Gastroesophageal sphincter (tissue), 4 donors: ENCODE measurements around the gene SLC9C1. TPM values are rescaled to one million over a fixed set of nuclear protein-coding genes. Genes with fewer than 3 reads are reported as not detected.

Source experiments
- ATAC-seq: fragments of 150-250 bp; one replicate; pipeline ENCODE4 v1.9.1; 2016; ENCODE audit warnings: mild to moderate bottlenecking, moderate library complexity
- H3K27ac ChIP-seq, 4 donors: fragments of 200-600 bp; sonication (generic) in 3 of 4; 1 replicate in 3 of 4; 2 replicates in 1 of 4; pipeline ENCODE4 v1.5.1; 2016 to 2019
- H3K27me3 ChIP-seq: fragments of 200-600 bp; sonication (generic); one replicate; pipeline ENCODE4 v1.5.1; 2019
- H3K36me3 ChIP-seq, 2 donors: fragments of 200-600 bp; sonication (generic); one replicate each; pipeline ENCODE4 v1.5.1; 2019; ENCODE audit warnings: control low read depth in 1 of 2
- H3K4me1 ChIP-seq, 3 donors: fragments of 200-600 bp; sonication (generic); 1 replicate in 2 of 3; 2 replicates in 1 of 3; pipeline ENCODE4 v1.5.1; 2016 to 2019; ENCODE audit warnings: control low read depth in 2 of 3
- H3K4me3 ChIP-seq, 2 donors: fragments of 200-600 bp; sonication (generic); one replicate each; pipeline ENCODE4 v1.5.1; 2019; ENCODE audit warnings: mild to moderate bottlenecking in 1 of 2, moderate library complexity in 1 of 2
- H3K9me3 ChIP-seq, 3 donors: fragments of 200-600 bp; sonication (generic); one replicate each; pipeline ENCODE4 v1.5.1; 2017 to 2019; ENCODE audit warnings: control low read depth in 2 of 3
- EP300 ChIP-seq: sonication (generic); formaldehyde crosslinking; IDR thresholded peaks from one replicate; pipeline ENCODE4 v1.6.1; 2017; ENCODE audit warnings: antibody characterized with exemption, mild to moderate bottlenecking
- POLR2A ChIP-seq, 2 donors: fragments of 450-650 bp; IDR thresholded peaks; one replicate each; pipeline ENCODE4 v1.6.1; 2017; ENCODE audit warnings: antibody characterized with exemption in 2 of 2, mild to moderate bottlenecking in 2 of 2, moderate library complexity in 1 of 2
- POLR2AphosphoS5 ChIP-seq: sonication (generic); formaldehyde crosslinking; IDR thresholded peaks from one replicate; pipeline ENCODE4 v1.6.1; 2017; ENCODE audit warnings: antibody characterized with exemption
- WGBS, 2 donors: methylation state at CpG; one replicate each; pipeline ENCODE4 v1.1.5; 2018; ENCODE audit warnings: low coverage in 1 of 2; 5-methylcytosine and 5-hydroxymethylcytosine counted together
- total RNA-seq, 4 donors: library from RNA; depleted of rRNA; stranded (reverse); fragments of >200 nt; gene quantifications; one replicate each; pipeline ENCODE4 v1.1.0, GENCODE V29; 2016
- TF ChIP-seq, protein P1 (sequence below), 4 experiments: fragments of 200-600 bp in 2 of 4; fragments of 450-650 bp in 2 of 4; sonication (generic) in 1 of 4; IDR thresholded peaks; one replicate each; pipeline ENCODE4 v1.5.1; 2017 to 2019; ENCODE audit warnings: antibody characterized with exemption in 4 of 4, mild to moderate bottlenecking in 2 of 4, moderate library complexity in 2 of 4

SLC9C1 gene
- total RNA-seq, 4 donors from 2014 or later: 0.15 TPM; not detected in 3

DNA sequence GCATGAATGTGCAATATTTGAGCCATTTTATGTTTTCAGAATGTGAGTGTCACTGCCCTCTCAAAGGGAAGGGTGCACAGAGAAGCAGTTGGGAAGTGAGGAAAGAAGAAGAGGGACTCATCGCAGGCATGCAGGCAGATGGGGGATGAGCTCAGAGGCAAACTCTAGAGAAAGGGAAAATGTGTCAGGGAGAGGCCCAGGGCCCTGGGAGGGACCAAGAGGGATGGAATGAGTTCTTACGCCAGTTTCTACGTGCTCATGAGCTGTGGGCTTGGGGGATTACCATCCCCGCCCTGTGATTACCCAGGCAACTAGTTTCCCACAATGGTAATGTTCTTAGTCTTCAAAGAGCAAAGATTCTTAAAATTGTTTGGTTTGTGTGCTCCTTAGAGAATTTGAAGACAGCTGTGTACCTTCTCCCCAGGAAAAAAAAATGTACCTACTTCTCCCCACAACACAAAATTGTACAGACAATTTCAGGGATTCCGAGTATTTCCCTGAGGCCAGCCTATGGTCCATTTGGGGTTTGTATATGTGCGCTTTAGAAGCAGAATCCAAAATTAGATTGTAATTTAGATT is 178.8 kb downstream of the SLC9C1 start:
- WGBS, 2 donors: 85 to 86% methylated on average over 5 of the region's 6 CpGs
- no peaks in the 10 kb centered on the region for H3K36me3 ChIP-seq
- H3K9me3 ChIP-seq: no peaks in the 10 kb centered on the region
- H3K27me3 ChIP-seq: no peaks in the 10 kb centered on the region
- TF ChIP-seq POLR2AphosphoS5 (no peak), POLR2A (IDR thresholded peaks at IDR 0.05) (no peak), EP300 (no peak)
- TF ChIP-seq, protein P1, sequence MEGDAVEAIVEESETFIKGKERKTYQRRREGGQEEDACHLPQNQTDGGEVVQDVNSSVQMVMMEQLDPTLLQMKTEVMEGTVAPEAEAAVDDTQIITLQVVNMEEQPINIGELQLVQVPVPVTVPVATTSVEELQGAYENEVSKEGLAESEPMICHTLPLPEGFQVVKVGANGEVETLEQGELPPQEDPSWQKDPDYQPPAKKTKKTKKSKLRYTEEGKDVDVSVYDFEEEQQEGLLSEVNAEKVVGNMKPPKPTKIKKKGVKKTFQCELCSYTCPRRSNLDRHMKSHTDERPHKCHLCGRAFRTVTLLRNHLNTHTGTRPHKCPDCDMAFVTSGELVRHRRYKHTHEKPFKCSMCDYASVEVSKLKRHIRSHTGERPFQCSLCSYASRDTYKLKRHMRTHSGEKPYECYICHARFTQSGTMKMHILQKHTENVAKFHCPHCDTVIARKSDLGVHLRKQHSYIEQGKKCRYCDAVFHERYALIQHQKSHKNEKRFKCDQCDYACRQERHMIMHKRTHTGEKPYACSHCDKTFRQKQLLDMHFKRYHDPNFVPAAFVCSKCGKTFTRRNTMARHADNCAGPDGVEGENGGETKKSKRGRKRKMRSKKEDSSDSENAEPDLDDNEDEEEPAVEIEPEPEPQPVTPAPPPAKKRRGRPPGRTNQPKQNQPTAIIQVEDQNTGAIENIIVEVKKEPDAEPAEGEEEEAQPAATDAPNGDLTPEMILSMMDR (IDR thresholded peaks at IDR 0.05): no peak
- H3K27ac ChIP-seq: no peak overlapping the region
- ATAC-seq: no peak
- no peak overlapping the region for H3K4me3 ChIP-seq
- H3K4me1 ChIP-seq: no peaks in the 10 kb centered on the region

DNA sequence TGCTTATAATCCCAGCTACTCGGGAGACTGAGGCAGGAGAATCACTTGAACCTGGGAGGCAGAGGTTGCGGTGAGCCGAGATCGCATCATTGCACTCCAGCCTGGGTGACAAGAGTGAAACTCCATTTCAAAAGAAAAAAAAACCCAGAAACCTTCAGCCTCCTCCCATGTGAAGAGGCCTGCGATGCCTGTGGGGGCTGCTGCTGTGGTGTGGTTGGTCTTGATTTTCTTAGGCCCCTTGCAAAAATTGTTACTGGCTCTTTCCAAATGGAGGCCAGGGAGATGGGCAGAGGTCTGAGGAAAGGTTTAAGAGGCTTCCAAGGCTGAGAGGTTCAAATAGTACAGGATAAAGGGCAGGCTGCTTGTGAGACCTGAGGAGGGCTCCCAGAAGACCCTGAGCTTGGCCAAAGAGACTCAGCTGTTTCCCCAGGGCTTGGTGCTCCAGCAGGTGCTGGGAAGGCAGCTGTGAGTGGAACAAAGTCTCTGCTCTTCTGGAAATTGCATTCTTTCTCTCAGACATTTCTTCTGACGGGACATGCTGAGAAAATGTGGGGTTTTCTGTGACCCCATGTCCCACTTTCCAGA is 179.3 kb downstream of the SLC9C1 start:
- no peaks in the 10 kb centered on the region for H3K27me3 ChIP-seq
- TF ChIP-seq POLR2AphosphoS5 (no peak), POLR2A (IDR thresholded peaks at IDR 0.05) (no peak), EP300 (no peak)
- TF ChIP-seq, protein P1 (IDR thresholded peaks at IDR 0.05): no peak
- 88 to 97% methylated on average over 3 to 5 of the region's 6 CpGs for WGBS, 2 donors

DNA sequence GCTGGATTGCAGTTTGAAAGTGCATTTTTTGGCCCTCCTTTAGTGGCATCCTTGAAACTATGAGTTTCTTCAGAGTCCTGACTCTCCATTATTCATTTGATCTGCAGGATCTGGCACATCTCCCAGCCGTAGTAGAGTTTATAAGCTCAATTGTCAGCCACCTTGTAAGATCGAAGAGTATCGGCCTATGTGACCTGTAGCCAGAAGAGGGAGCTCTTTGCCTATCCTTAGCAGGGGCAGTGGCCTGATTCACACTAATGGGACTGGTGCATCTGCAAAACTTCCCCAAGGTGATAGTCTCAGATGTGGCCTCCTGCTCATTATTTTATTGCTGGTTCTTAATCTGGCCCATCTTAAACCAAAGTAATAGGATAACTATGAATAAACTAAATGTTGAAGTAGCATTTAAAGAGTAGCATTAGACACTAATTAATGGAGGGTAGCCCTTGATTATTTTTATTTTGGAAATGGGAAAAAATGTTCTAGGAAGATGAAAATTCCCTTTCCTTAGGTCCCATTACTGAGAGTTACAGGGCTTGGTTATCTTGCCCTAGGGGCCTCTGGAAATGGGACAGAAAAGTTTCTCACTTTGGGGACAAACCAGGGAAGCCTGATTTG is 182.1 kb downstream of the SLC9C1 start:
- H3K27ac ChIP-seq: no peak overlapping the region
- no peak overlapping the region for H3K4me3 ChIP-seq
- no peaks in the 10 kb centered on the region for H3K27me3 ChIP-seq
- no peak for ATAC-seq
- no peaks in the 10 kb centered on the region for H3K9me3 ChIP-seq
- TF ChIP-seq, protein P1 (IDR thresholded peaks at IDR 0.05): peak in 3 of 4 experiments; percentile 22 to 59 (median 24)
- TF ChIP-seq POLR2A (IDR thresholded peaks at IDR 0.05) (no peak), EP300 (no peak), POLR2AphosphoS5 (no peak)
- no peaks in the 10 kb centered on the region for H3K36me3 ChIP-seq
- WGBS, 2 donors: 39% methylated on average over 3 of the region's 3 CpGs; no CpG with 5 or more reads in 1 of the 2 donors
- no peaks in the 10 kb centered on the region for H3K4me1 ChIP-seq

More for the DNA sequence above, 179.3 kb downstream of the SLC9C1 start:
- no peak overlapping the region for H3K4me3 ChIP-seq
- ATAC-seq: no peak
- no peaks in the 10 kb centered on the region for H3K4me1 ChIP-seq
- no peak overlapping the region for H3K27ac ChIP-seq
- no peaks in the 10 kb centered on the region for H3K9me3 ChIP-seq
- no peaks in the 10 kb centered on the region for H3K36me3 ChIP-seq

DNA sequence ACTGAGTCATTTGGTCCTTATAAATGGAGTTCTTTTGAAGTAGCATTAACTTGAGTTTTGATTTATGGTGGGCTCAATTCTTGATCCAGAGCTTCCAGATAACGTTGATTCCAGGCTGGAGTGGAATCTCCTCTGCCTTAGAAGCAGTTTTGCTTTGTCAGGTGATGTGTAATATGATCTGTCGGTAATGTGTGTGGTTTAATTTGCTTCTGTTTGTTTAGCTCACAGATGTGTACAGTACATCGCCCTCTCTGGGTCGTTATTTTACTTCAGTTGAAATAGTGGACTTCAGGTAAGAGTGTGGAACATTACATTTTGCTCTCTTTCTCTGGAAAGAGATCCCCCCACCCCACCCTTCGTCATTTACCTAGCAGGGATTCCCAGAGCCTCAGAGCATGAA is 184.7 kb downstream of the SLC9C1 start:
- H3K27me3 ChIP-seq: no peaks in the 10 kb centered on the region
- H3K27ac ChIP-seq: no peak overlapping the region
- TF ChIP-seq, protein P1 (IDR thresholded peaks at IDR 0.05): no peak
- TF ChIP-seq POLR2A (IDR thresholded peaks at IDR 0.05) (no peak), EP300 (no peak), POLR2AphosphoS5 (no peak)
- H3K4me1 ChIP-seq: no peaks in the 10 kb centered on the region
- H3K4me3 ChIP-seq: no peak overlapping the region
- WGBS, 2 donors: 51 to 73% methylated on average over 4 of the region's 5 CpGs
- ATAC-seq: no peak
- H3K9me3 ChIP-seq: no peaks in the 10 kb centered on the region
- no peaks in the 10 kb centered on the region for H3K36me3 ChIP-seq

DNA sequence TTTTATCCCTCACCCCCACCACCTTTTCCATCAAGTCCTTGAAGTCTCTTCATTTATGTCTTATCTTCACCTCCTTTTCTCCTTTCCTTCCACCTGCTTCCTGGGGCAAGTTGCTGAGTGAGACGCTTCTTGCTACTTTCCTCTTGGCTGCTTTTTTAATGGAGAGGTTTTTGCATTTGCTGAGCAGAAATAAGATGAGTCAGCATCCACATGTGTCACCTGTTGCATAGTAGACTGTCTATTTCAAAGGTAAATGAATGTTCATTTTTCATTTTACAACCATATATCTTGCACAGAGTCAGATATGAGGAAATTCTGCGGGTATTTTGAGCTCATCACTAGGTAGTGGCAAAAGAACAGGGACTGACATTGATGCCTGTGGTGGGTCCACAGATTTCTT is 189.2 kb downstream of the SLC9C1 start:
- TF ChIP-seq, protein P1 (IDR thresholded peaks at IDR 0.05): no peak
- no peak for TF ChIP-seq POLR2A (IDR thresholded peaks at IDR 0.05)
- no peak for TF ChIP-seq POLR2AphosphoS5
- no peak for TF ChIP-seq EP300
- no peaks in the 10 kb centered on the region for H3K9me3 ChIP-seq
- no peaks in the 10 kb centered on the region for H3K27me3 ChIP-seq
- H3K4me1 ChIP-seq: no peaks in the 10 kb centered on the region
- 81 to 100% methylated on average over 1 to 2 of the region's 2 CpGs for WGBS, 2 donors
- H3K27ac ChIP-seq: no peak overlapping the region
- no peak for ATAC-seq
- H3K4me3 ChIP-seq: no peak overlapping the region
- H3K36me3 ChIP-seq: no peaks in the 10 kb centered on the region
